Activated CD4-positive, alpha-beta T cell treated with anti-CD3 and anti-CD28 coated beads, Interleukin-2, amount 50 U/mL, for 48 hours (primary cell): ENCODE results near the gene USP17L22.
"Not testable (repeated sequence)": the region's sequence is repeated elsewhere in the genome, so short reads cannot be mapped to it uniquely, and the experiment has no call there.

Source experiments
- DNase-seq, 2 experiments: peaks; one replicate each; pipeline ENCODE4 v3.0.0-alpha.2; 2020

Gene USP17L22

DNA sequence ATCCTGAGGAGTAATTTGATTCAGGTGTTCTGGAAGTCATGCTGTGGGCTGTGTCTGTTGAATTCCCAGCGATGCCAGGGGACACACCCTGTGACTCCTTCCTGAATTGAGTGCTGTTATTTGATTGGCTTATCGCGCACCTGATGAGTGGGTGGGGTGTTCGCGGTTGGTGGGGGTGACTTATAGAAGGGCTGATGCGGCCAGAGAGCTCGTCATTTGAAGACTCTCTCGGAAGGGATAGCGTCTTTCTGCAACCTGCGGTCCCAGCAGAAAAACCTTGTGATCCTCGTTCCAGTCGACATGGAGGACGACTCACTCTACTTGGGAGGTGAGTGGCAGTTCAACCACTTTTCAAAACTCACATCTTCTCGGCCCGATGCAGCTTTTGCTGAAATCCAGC is at the start of gene USP17L22:
Gene USP17L22, plus strand, starts transcription at position 301 of the 400 bp plus-strand sequence. Its CDS starts 0 bp downstream, at position 301.
- not testable (repeated sequence) for DNase-seq

- not testable (repeated sequence) for DNase-seq
Observed at GRCh38 chr4:9219852-9220251, 47.6 kb upstream of the USP17L22 start, which contains the start of gene USP17L12. Gene USP17L12, plus strand, starts transcription at chr4:9220152. Its CDS starts 0 bp downstream, at chr4:9220152.

GRCh38 chr4:9224596-9224995 is 42.8 kb upstream of the USP17L22 start, which contains the start of gene USP17L13:
Gene USP17L13, plus strand, starts transcription at chr4:9224896. Its CDS starts 0 bp downstream, at chr4:9224896.
- not testable (repeated sequence) for DNase-seq

GRCh38 chr4:9230249-9230648 is 37.2 kb upstream of the USP17L22 start:
- not testable (repeated sequence) for DNase-seq

GRCh38 chr4:9234085-9234484 is 33.3 kb upstream of the USP17L22 start, which contains the start of gene USP17L15:
Gene USP17L15, plus strand, starts transcription at chr4:9234385. Its CDS starts 0 bp downstream, at chr4:9234385.
- DNase-seq: not testable (repeated sequence)

DNA sequence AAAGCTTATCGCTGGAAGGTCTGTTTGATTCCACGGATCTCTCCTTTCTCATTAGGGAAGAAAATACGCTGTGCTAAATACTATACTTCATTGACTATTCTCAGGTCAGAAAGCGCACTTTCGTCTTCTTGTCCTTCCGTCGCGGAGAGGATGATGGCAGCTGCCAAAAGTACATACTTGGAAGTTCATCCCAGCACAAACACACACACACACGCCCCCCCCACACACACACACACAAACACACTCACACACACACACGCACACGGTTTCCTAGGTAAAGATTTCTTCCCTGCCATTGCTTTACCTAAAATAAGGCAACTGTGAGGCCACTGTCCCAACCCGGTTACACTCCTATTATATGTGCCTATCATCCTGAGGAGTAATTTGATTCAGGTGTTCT is 29.0 kb upstream of the USP17L22 start:
- DNase-seq: not testable (repeated sequence)

DNA sequence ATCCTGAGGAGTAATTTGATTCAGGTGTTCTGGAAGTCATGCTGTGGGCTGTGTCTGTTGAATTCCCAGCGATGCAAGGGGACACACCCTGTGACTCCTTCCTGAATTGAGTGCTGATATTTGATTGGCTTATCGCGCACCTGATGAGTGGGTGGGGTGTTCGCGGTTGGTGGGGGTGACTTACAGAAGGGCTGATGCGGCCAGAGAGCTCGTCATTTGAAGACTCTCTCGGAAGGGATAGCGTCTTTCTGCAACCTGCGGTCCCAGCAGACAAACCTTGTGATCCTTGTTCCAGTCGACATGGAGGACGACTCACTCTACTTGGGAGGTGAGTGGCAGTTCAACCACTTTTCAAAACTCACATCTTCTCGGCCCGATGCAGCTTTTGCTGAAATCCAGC is 23.8 kb upstream of the USP17L22 start, which contains the start of gene USP17L17:
Gene USP17L17, plus strand, starts transcription at position 301 of the 400 bp plus-strand sequence. Its CDS starts 0 bp downstream, at position 301.
- DNase-seq: not testable (repeated sequence)

DNA sequence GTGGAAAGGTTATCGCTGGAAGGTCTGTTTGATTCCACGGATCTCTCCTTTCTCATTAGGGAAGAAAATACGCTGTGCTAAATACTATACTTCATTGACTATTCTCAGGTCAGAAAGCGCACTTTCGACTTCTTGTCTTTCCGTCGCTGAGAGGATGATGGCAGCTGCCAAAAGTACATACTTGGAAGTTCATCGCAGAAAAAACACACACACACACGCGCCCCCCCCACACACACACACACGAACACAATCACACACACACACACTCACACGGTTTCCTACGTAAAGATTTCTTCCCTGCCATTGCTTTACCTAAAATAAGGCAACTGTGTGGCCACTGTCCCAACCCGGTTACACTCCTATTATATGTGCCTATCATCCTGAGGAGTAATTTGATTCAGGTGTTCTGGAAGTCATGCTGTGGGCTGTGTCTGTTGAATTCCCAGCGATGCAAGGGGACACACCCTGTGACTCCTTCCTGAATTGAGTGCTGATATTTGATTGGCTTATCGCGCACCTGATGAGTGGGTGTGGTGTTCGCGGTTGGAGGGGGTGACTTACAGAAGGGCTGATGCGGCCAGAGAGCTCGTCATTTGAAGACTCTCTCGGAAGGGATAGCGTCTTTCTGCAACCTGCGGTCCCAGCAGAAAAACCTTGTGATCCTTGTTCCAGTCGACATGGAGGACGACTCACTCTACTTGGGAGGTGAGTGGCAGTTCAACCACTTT is 19.3 kb upstream of the USP17L22 start, which contains the start of gene USP17L18:
Gene USP17L18, plus strand, starts transcription at position 678 of the 728 bp plus-strand sequence. Its CDS starts 0 bp downstream, at position 678.
- not testable (repeated sequence) for DNase-seq

GRCh38 chr4:9253078-9253477 is 14.3 kb upstream of the USP17L22 start, which contains the start of gene USP17L19:
Gene USP17L19, plus strand, starts transcription at chr4:9253378. Its CDS starts 0 bp downstream, at chr4:9253378.
- not testable (repeated sequence) for DNase-seq

- DNase-seq: not testable (repeated sequence)
Observed at GRCh38 chr4:9257824-9258223, 9.6 kb upstream of the USP17L22 start, which contains the start of gene USP17L20. Gene USP17L20, plus strand, starts transcription at chr4:9258124. Its CDS starts 0 bp downstream, at chr4:9258124.

- DNase-seq: not testable (repeated sequence)
Observed at GRCh38 chr4:9262572-9262971, 4.8 kb upstream of the USP17L22 start, which contains the start of gene USP17L21. Gene USP17L21, plus strand, starts transcription at chr4:9262872. Its CDS starts 0 bp downstream, at chr4:9262872.

DNA sequence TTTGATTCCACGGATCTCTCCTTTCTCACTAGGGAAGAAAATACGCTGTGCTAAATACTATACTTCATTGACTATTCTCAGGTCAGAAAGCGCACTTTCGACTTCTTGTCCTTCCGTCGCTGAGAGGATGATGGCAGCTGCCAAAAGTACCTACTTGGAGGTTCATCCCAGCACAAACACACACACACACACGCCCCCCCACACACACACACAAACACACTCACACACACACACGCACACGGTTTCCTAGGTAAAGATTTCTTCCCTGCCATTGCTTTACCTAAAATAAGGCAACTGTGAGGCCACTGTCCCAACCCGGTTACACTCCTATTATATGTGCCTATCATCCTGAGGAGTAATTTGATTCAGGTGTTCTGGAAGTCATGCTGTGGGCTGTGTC is 4.3 kb downstream of the USP17L22 start:
- not testable (repeated sequence) for DNase-seq
